ENCODE measurements around the gene PHLPP1.
"Not testable (repeated sequence)": the region's sequence is repeated elsewhere in the genome, so short reads cannot be mapped to it uniquely, and the experiment has no call there.

The PHLPP1 gene

DNA sequence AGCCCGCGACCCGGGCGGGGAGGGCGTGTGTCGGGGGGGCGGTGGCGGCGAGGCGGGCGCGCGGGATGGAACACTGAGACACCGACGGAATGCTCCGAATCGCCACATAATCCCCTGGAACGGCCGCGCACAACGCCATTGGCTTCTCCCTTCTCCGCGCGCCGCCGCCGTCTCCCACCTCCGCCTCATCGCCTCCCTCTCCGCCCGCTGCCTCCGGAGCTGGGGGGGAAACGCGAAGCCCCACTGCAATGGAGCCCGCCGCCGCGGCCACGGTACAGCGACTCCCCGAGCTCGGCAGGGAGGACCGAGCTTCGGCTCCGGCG is at the start of gene PHLPP1:
PHLPP1 (plus strand) TSS at position 106 of the 323 bp plus-strand sequence; CDS start at position 249, 143 bp downstream.
- no peak for DNase-seq

DNA sequence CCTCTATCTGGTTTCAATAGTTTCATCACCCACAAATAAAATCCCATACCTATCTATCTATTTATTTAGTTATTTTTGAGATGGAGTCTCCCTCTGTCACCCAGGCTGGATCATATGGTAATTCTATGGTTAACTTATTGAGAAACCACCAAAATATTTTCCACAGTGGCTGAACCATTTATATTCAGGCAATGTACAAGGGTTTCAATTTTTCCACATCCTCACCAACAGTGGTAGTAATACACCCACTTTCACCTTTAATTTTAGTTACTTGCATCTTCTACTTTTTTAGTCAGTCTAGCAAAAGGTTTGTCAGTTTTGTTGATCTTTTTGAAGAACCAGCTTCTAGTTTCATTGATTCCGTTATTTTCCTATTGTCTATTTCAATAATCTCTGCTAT is 46.1 kb upstream of the PHLPP1 start:
- DNase-seq, result no peak

DNA sequence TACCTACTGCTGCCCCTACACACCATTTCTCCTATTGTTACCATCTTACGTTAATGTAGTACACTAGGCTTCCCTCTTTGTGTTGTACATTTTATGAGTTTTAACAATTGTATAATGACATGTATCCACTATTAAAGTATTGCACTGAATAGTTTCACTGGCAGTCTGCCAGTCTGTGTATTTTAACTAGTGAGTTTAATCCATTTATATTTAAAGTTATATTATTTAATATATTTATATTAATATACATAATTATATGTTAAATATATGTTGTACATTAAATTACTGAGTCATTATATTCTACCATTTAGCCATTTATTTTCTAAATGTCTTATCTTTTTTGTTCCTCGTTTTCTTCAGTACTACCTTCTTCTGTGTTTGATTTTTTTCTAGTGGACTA is 44.8 kb upstream of the PHLPP1 start:
- no peak for DNase-seq

DNA sequence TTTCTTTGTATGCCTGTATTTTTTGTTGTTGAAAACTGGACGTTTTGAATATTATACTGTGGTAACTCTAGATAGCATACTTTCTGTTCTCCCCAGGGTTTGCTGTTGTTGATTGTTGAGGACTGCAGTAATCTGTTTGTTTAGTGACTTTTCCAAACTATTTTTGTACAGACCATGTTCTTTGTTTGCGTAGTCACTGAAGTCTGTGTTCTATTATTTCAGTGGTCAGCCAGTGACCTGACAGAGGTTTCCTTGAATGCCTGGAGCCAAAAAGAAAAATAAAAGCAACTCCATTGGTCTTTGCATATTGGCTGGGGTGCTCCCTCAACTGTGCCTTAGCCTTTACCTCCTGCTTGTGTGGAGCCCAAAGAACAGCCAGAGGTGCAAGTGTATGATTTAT is 42.7 kb upstream of the PHLPP1 start:
- DNase-seq, result no peak

DNA sequence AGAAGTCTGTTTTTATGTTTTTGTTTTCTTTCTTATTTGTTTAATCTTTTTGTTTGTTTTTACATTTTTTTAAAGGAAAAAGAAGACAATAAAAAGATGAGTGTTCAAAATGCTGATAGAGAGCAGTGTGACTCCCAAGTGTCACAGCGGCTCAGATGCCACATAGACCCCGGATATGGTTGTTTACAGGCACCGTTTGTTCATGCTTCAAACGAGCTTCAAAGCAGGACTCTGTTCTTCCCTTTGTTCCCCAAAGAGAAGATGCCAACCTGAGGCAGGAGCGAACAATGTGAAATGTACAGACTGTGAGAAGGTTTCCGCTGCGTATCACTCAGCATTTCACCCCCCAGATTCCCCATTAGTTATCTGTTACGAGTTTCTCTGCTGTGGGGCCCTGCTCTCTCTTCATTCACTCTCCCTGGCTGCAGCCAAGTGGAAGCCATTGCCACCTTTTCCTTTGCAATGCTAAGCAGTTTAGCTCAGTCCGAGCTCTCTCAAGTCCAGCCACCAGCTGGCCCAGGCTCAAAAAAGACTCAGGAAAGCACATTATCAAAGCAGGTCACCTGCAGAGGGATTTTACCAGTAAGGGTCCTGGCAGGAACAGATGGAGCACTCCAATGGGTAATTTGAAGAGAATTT is 36.4 kb upstream of the PHLPP1 start:
- DNase-seq, result no peak

DNA sequence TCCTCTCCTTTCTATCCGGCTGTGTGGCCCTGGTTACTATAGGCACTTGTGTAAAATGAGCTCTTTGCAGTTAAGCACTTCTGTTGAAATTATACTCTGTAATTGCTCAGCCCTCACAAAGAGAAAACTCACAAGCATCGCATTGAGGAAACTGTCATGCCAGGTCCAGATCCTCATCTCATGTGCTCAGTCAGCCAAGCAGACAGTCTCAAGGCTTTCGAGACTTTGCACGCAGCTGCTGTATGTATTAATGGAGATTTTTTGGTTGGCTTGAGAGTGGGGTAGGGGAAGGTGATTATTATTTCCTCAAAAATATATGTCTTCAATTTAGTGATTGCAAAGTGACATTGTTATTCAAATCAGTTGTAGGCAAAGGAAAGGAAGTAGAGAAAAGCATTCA is 33.0 kb upstream of the PHLPP1 start:
- DNase-seq, result peak; percentile 22

DNA sequence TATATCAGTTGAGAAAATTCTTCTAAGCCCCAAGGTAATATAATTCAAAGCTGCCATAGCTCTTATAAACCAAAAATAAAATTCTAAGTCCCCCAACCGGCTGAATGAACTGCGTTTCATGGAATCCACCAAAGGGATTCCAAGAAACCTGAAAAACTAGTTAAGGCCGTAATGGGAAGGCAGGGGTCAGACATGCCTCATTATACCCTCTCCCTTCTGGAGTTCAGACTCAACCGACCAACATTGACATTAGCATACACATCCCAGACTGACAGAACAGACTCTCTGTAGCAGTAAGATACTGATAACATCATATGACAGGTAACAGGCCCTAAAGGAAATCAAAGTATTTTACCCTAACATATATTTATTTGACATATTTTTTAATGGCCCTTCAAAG is 31.4 kb upstream of the PHLPP1 start:
- no peak for DNase-seq

DNA sequence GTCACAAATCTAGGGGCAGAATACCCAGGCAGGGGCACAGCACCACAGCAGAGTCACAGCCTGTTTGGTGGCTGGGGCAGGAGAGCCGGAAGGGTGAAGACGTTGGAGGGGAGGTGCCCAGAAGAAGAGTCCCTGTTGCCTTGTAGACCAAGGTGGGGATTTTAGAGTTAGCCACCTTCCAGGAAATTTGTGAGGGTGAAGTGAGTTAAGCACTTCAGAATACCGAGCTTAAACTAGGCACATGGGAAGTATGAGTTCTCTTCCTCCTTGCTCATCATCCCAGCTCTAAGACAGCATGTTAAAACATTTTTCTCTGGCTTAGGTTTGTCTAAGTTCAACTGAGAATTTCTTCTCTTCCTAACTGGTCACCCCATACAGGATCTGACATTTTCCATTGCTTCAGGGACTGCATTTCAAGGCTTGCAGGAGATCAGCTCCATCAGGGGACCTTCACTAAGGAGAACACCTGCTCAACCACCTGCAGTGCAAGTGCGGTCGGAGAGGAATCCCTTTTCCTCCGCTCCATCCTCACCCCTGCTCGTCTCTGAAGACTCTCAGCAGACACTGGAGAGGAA is 26.5 kb upstream of the PHLPP1 start:
- DNase-seq, result no peak

DNA sequence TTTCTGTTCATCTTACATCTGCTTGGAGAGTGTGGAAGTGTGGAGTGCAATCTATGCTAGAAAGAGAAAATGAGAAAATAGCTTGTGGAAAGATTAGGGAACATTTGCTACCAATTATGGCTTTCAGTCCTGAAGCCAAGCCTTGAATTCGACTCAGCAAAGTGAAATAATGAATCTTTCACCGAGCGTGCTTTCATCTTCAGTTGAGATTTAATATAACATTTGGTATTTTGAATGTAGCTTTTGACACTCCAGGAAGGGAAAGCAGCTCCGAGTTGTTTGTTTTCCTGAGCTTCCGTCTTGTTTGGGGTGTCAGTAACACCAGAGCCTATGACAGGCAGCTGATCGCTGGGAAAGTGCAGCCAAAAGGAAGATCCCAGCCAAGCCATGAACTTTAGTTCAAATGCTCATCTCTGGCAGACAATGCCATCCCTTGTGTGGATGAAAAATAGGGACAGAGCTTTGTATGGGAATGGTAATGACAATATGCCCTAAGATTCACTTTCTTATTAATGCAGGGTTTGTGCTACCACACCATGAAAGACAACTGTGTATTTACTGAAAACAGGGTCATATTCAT is 25.0 kb upstream of the PHLPP1 start:
- no peak for DNase-seq

DNA sequence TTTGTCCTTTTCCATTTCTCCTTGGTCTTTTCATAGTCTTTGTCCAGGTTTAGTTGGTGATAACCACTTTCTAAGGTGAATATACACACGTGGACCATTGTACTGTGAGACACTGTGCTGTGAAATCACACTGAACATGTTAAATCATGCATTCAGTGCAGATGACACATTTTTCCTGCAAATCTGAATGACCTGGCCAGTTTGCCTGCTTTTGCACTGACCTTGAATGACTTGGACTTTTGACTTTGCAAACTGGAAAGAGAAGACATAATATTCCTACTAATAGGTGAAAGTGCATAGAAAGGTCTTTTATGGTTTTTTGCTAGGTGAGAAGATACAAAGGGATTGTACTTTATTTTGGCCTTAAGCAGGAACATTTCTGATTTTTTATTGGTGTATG is 21.7 kb upstream of the PHLPP1 start:
- no peak for DNase-seq

DNA sequence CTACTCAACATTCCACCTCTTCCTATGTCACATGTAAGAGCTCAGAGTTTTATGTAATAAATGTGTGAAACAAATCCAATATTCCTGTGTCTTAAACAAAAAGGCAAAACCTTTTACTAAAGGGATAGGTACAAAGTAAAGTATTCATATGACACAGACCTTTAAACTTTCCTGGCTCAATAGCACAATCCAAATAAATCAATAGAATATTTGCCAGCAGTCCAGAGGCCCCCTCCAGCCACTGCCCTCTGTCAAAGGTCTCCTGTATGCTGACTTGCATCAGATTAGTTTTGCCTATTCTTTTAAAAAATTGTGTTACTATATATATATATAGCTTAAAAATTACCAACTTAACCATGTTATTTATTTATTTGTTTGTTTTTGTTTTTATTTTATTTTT is 17.7 kb upstream of the PHLPP1 start:
- no peak for DNase-seq

DNA sequence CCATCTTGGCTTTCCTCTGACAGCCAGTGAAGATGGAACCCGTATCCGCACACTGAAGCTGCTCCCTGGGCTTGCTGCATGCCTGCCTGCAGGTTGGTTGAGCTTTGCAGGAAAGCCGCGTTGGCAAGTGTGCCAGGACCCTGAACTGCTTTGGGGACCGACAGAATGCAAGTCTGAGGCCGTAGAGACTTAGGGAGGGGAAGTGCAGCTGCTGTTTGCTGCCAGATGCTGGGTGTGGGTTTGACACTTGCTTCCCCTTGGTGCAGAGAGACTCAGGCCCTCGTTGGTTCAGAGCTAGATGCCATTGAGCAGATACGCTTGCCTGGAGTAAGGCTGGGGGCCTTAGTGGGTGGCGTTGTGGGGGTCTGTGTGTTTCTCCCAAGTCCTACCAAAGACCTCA is 13.1 kb upstream of the PHLPP1 start:
- DNase-seq, result no peak

DNA sequence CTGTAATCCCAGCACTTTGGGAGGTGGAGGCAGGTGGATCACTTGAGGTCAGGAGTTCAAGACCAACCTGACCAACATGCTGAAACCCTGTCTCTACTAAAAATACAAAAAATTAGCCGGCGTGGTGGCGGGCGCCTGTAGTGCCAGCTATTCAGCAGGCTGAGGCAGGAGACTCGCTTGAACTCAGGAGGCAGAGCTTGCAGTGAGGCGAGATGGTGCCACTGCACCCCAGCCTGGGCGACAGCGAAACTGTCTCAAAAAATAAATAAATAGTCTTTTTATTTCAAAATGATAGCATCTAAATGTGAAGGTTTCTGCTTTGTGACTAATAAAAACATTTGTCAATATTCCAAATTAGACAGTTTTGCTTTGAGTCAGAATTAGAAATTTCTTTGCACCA is 8.5 kb upstream of the PHLPP1 start:
- DNase-seq, result not testable (repeated sequence)

DNA sequence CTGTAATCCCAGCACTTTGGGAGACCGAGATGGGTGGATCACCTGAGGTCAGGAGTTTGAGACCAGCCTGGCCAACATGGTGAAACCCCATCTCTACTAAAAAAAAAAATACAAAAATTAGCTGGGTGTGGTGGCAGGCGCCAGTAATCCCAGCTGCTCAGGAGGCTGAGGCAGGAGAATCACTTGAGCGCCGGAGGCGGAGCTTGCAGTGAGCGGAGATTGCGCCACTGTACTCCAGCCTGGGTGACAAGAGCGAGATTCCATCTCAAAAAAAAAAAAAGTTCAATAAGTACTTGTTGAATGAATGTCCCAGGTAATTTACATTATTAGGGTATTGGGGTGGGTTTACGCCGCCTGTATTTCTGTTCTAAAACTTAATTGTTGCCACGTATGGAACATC is 5.4 kb upstream of the PHLPP1 start:
- DNase-seq, result not testable (repeated sequence)

DNA sequence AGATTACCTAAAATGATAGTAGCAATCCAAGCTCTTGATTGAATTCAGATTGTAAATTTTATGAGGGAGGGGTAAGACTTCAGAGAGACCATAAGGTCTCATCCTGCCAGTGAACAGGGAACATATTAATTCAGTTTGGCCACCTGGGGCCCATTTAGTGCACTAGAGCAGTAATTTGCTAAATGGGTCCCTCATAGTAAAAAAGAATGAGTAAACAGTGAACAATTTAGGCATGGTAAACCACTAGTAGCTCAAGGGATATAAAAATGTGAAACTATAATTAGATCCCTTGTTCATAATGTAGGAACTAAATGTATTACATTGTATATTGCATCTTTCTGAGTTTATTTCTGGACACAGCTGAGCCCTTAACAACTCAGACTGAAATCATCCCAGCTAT is 4.9 kb upstream of the PHLPP1 start:
- peak; percentile 93 for DNase-seq

DNA sequence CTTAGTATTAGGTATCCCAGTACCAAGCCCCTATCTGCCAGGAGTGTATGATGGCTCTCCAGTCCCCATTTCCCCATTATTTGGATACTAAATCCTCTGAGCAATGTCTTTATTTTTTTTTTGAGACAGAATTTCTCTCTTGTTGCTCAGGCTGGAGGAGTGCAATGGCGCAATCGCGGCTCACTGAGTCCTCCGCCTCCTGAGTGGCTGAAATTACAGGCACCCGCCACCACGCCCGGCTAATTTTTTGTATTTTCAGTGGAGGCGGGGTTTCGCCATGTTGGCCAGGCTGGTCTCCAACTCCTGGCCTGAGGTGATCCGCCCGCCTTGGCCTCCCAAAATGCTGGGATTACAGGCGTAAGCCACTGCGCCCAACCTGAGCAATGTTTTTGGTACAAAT is 3.6 kb upstream of the PHLPP1 start:
- no peak for DNase-seq

DNA sequence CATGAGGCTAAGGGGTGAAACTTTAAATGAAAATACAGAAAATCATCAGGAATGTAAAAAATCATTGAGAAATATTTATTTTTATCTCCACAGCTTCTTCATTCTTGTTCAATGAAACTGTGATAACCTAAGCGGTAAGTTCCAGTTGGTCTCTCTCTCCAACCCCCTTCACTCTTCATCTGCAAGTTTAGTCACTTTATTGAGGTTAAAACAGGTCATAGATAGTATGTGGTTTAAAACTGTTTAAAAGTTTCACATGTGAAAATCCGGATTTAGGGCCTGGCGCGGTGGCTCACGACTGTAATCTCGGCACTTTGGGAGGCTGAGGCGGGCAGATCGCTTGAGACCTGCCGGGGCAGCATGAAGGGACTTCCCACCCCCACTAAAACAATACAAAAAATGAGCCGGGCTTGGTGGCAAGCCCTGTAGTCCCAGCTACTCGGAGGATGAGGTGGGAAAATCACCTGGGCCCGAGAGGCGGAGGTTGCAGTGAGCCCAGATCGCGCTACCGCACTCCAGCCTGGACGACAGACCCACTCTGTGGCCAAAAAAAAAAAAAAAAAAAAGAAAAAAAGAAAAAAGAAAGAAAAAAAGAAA is 1.6 kb upstream of the PHLPP1 start:
- no peak for DNase-seq

DNA sequence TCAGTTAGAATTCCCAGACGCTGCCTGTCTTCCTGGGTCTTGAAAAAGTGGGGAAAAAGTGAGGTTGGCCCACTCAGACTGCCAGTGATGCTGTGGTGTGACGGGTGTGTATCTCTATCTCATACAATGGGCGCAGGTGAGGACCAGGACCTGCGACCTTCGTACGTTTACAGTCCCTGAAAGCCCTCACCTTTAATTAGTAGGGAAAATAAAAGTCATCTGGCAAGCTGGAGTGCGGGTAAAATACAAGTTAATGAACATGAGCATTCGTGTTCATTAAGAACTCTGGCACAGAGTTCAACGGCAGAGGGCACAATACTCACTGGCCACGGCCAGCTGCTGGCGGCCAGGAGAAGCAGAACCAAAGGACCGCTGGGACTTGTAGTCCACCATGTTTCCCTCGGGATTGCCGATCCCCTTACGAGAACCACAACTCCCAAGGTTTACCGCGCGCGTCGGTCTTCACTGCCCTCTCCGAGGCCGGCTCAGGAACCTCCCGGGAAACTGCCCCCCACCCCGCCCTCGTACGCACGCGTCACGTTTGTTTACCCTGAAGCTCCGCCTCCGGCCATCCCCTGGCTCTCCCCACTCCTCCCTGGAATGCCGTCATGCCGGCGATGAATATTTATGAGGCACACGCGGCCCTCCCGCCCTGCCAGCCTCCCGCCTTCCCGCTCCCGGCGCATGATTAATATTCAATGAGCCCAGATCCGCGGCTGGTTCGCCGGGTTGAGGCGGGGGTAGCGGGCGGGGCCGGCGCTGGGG is 488 bp upstream of the PHLPP1 start:
- DNase-seq, result peak; percentile 97

DNA sequence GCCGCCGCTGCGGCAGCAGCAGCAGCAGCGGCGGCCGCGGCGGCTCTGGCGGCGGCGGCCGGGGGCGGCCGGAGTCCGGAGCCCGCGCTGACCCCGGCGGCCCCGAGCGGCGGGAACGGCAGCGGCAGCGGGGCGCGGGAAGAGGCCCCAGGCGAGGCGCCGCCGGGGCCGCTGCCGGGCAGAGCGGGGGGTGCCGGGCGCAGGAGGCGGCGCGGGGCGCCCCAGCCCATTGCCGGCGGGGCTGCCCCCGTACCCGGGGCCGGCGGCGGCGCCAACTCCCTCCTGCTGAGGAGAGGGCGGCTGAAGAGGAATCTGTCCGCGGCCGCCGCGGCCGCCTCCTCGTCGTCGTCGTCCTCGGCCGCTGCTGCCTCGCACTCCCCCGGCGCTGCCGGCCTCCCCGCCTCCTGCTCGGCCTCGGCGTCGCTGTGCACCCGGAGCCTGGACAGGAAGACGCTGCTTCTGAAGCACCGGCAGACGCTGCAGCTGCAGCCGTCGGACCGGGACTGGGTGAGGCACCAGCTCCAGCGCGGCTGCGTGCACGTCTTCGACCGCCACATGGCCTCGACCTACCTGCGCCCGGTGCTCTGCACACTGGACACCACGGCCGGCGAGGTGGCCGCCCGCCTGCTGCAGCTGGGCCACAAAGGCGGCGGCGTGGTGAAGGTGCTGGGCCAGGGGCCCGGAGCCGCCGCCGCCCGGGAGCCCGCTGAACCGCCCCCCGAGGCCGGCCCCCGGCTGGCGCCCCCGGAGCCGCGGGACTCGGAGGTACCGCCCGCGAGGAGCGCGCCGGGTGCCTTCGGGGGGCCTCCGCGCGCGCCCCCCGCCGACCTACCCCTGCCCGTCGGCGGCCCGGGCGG is 646 bp downstream of the PHLPP1 start:
- DNase-seq, result no peak

DNA sequence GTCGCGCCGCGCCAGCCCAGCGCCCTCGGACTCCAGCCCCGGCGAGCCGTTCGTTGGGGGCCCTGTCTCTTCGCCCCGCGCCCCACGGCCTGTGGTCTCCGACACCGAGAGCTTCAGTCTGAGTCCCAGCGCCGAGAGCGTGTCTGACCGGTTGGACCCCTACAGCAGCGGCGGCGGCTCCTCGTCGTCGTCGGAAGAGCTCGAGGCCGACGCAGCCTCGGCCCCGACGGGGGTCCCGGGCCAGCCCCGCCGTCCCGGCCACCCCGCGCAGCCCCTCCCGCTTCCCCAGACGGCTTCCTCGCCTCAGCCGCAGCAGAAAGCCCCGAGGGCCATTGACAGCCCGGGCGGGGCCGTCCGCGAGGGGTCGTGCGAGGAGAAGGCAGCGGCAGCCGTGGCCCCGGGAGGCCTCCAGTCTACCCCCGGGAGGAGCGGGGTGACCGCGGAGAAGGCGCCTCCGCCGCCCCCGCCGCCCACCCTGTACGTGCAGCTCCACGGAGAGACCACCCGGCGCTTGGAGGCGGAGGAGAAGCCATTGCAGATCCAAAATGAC is 1.4 kb downstream of the PHLPP1 start:
- DNase-seq, result no peak

DNA sequence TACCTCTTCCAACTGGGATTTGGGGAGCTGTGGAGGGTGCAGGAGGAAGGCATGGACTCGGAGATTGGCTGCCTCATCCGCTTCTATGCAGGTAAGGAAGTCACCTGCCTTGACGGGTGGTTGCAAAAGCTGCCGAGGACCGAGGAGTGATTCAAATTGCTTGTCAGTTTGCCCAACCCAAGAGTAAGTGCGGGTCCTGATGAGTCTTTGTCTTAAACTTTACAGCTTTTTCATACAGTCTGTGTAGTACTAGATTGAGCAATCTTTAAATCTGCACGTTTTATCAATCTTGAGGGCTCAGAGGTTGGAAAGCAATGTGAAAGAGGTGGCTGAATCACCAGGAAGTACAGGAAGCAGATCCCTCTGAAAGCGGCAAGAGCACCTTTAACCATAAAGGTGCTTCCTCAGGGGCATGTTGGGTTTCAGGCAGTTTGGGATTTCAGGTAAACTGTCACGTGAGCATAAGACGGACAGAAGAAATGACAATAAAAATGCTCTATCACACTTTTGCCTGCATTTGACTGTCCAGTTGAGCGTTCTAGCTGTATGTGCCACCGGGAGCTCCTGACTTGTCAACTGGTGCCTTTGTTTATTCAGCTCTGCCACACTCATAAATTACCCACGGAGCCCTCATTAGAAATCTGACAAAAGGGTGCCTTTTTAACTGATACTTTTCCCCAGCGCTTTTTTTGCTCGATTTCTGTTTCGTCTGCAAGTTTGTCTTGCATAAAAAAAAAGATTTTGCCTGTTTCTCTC is 2.0 kb downstream of the PHLPP1 start:
- DNase-seq, result no peak

All from NCI-H1436 treated with DMSO at 0.1 percent for 48 hours (cell line).